Vagina (tissue), 2 donors: ENCODE measurements around the gene MCF2L.

Experiments
- POLR2A ChIP-seq, 2 donors: fragments of 450-650 bp; IDR thresholded peaks; one replicate each; pipeline ENCODE4 v1.6.1; 2017; ENCODE audit warnings: antibody characterized with exemption in 2 of 2, mild to moderate bottlenecking in 2 of 2, moderate library complexity in 2 of 2
- POLR2AphosphoS5 ChIP-seq, 2 donors: sonication (generic); formaldehyde crosslinking; IDR thresholded peaks; one replicate each; pipeline ENCODE4 v1.9.0; 2017; ENCODE audit warnings: antibody characterized with exemption in 2 of 2, mild to moderate bottlenecking in 2 of 2, low read depth in 1 of 2; ENCODE audit not compliant: insufficient read depth in 1 of 2
- TF ChIP-seq, protein P1 (sequence below), 3 experiments: fragments of 450-650 bp in 2 of 3; fragments of 200-600 bp in 1 of 3; sonication (generic) in 1 of 3; IDR thresholded peaks; one replicate each; pipeline ENCODE4 v1.5.1; 2017 to 2019; ENCODE audit warnings: antibody characterized with exemption in 3 of 3, mild to moderate bottlenecking in 2 of 3, moderate library complexity in 2 of 3

DNA sequence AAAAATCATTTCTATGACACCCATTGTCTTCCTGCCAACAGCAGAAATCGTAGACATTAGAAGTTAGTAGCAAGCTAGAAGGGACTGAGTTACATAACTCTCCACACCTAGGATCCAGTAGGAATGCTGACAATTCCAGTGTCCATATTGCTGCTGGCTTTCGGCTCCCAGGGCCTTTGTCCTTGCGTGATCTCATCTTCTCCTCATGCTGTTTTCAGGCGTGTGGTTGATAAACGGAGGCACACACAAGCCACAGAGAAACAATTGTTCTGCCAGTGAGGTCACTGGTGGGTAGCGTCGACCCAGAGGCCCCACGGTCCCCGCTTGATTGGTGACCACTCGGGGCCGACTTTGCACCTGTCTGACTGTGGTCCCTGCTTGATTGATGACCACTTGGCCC is 104.9 kb downstream of the MCF2L start:
- TF ChIP-seq POLR2AphosphoS5 (IDR thresholded peaks at IDR 0.05; ENCODE audit: insufficient read depth in 1 of 2, low read depth in 1 of 2): no peak
- TF ChIP-seq, protein P1, sequence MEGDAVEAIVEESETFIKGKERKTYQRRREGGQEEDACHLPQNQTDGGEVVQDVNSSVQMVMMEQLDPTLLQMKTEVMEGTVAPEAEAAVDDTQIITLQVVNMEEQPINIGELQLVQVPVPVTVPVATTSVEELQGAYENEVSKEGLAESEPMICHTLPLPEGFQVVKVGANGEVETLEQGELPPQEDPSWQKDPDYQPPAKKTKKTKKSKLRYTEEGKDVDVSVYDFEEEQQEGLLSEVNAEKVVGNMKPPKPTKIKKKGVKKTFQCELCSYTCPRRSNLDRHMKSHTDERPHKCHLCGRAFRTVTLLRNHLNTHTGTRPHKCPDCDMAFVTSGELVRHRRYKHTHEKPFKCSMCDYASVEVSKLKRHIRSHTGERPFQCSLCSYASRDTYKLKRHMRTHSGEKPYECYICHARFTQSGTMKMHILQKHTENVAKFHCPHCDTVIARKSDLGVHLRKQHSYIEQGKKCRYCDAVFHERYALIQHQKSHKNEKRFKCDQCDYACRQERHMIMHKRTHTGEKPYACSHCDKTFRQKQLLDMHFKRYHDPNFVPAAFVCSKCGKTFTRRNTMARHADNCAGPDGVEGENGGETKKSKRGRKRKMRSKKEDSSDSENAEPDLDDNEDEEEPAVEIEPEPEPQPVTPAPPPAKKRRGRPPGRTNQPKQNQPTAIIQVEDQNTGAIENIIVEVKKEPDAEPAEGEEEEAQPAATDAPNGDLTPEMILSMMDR (IDR thresholded peaks at IDR 0.05): no peak
- TF ChIP-seq POLR2A (IDR thresholded peaks at IDR 0.05): no peak
